Measurements from ENCODE around the gene DLX2.

The DLX2 gene

DNA sequence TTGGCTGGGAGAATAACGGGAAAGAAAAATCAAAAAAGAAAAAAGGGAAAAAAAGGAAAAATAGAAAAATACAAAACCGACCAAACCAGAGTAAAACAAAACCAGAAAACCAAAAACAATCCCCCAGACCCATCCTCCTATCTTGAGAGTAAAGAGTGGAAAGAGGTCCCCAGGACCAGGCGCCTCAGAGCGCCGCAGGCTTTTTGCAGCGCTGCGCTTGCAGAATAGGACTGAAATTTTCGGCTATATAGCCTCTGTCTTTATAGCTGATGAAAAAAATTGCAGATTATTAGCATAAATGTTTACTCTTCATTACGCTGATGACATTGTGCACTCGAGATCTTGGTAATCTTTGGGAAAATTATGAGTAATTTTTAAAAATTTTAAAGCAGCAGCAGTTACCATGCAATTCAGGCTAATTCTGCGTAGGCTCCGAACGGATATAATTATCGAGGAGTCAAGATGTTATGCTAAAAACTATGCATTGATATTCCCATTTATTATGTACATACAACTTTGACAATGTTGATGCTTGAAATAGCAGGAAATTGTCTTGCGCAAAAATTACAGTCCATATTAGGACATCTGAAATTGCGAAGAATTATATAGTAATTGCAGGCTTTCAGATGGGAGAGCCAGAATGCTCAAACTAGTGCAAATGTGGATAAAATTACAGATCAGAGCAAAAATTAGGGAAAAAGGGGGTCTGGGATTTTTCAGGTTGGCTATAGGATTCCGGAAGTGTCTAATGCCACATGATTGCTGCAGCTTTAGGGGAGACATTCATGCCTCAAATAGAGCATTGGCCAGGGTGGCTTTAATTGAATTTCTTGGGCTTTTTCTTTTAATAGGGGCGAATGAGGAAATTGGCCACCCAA, 9.0 kb downstream of the DLX2 start:
- no peak for DNase-seq

DNA sequence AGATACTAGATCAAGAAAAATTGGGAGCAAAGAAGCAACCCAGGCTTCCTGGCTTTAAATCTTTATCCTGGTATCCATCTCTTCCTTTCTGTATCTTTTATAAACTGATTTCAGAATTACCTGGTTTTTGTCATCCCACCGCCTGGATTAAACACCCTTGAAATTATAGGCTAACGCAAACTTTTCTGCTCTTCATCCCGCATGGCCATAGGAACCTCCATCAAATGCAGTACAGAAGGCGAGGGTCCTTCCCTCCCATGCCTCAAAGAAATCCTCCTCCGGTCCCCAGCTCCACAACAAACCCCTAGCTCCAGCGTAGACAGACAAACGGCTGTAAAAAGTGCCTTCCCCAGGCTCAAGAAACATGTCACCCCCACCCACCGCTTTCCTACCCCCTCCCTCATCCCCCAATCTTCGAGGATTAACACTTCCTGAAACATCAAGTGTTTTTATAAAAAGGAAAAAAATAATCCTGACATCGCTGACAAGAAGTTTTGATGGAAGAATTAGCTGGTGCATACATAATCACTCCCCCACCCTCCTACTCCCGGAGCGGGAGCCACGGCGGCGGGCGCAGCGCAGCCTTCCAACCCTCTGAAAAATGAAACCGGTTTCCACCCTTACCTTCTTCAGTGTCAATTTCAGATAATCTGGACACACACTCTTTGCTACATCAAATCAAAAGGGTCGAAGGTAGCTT, 9.8 kb downstream of the DLX2 start:
- DNase-seq = no peak

DNA sequence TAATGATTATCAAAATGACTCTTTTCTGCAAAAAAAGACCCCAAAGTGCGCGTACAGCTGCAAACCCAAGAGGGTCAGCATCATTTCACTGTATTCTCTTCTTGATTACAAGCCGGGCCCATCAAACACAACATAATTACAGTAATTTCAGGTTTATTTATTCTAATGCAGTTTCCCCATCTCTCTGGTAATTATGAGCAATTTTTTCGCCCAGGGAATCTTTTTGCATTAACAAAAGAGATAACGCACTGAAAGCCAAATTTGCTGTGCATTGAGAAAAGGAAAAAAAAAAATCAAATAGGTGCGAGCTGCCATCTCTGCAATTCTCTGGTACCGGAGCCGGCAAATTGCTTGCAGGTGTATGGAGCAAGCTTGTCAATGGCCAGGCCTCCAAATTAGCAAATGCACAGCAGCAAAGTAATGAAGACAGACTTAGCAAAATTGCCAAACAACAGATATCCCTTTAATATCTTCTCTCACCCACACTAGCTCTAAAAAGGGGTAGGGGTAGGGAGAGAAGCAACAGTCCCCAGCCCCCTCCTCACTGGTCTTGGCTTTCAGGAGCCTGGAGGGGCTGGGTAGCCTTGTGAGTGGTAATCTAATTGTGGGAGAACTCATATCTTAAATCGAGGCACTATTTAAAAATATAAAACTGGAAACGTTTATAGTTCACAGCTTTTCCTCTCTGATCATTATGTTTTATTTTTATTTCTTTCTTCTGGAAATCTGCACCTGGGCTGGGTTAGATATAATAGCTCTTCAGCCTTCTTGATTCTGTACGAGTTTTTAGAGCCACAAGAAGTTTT, 10.7 kb downstream of the DLX2 start:
- DNase-seq = no peak

DNA sequence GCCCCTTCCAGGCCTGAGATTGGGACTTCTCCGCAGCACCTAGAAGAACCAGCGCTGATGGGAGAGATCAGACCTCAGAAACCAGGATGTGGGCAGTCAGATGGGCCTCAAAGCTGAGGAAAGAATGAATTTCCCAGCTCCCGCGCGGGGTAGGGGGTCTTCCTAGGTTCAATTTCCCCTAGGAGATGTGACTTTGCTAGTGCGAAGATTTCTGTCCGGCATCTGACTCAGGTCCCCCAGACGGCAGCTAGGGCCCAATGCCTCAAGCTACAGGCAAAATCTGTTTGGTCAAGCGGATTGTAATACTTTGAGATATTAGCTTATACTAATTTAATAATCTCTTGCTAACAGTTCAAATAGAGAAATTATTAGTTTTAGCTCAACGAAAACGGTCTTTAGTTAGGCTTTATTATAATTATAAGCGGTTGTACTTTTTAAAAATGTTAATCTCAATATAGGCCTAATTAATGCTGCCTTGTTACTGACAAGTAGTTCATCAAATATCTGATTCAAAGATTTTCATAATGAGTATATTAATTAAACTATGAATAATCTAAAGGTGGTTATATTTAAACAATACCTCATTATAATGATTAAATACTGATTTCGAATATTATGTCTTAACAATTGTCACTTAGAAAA, 11.6 kb downstream of the DLX2 start:
- DNase-seq = no peak

DNA sequence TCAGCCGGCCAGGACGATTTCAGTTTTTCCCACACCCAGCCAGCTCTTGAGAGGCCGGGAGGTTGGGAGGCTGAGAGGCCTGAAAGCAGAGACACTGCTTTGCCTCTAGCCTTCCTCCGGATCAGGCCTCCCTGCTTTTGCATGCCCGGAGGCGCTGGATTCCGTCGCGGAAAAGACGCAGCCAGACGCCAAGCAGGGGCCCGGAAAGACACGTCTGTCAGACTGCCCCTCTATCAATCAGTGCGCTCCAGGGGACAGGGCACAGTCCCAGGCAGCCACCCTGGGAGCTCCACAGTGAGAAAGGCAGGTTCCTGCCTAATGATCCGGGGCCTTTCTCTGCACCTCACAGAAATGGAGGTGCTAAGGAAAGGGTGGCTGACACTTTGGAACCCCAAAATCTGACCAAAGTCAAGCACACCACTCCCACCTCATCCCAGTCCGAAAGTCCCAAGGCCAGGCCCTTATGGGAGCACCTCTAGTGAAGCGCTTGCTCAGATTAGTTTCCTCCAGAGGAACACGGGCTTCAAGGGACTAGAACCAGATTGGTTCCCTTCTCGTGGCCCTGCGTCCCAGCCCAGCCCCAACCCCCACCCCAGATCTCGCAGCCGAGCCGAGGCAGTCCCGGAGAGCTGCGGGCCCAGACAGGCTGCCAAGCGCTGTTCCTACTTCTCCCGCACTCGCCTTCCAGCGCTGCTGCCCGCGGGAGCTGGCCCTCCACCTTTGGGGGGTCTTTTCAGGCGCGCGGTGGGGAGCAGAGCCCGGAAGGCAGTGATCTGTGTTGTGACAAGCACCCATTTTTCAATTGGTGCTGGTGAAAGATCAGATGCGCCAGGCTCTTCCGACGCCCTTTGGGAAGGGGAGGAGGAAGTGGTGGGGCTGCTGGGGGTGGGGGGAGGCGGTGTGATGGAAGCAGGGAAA, 12.4 kb downstream of the DLX2 start:
- no peak for DNase-seq

DNA sequence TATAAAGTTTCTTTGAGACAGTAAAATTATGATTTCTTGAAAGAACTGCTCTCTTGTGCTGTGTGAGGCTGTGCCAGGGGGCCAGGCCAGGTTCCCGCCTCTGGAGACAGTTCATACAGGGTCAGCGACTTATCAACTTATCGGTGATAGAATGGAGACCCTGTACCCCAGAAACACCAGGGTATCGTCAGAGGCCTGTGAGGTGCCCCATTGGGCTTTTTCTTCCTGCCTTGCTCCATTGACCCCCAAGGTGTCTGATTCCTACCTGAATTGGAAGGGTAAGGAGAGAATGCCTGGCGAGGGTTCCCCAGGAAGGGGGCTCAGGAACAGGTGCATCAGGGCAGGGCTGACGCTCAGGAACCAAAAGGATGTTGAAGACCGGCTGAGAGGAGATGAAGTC, 13.1 kb downstream of the DLX2 start:
- no peak for DNase-seq

DNA sequence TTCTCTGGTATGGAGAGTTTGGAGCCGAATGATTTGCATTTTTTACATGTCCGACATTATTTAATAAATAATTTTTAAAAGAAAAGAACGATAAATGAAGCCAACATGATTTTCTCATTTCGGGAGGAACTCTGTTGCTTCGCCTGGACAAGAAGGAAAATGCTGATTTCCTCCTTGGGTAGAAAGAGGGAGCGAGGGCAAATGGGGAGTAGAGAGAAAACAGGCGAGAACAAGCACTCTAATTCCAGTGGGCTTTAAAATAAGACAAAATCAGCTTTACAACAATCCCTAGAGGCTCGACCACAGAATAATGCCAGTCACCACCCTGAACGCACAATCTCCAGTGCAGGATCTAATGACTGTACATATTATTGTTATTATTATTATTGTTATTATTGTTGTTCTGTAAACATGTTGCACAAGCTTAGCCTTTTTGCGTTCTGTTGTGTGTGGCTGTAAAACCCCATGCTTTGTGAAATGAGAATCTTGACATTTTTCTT, 13.6 kb downstream of the DLX2 start:
- no peak for DNase-seq

DNA sequence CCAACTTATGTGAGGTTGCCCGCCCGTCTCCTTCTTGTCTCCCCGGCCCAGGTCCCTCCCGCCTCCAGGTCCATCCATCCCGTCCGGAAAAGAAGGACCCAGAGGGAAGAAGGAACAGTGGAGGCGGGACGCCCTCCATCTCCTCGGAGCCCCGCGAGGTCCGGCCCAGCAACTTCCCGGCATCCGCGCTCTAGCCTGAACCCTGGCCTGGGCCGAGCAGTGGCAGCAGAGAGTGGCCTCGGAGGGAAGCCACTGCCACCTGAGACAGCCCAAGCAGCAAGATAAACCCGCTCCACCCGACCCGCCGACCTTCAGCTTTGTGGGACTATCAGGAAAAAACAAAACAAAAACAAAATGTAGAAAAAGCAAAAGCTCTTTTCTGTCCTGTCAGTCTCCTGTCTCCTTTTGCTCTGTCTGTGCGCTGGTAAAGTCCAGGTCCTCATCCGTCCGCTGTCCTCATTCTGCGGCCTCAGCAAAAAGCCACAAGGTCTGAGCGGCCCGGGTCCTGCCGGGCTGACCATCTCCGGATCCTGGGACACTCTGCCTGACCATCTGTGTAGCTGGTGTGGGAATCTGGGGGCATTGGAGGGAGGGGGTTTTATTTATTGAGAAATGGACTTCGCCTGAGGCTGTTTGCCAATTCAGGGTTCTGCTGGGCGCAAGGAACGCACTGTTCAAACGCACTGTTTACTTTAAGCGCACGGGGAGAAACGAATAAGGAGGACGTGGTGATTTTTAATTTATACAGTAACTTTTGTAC, 14.3 kb downstream of the DLX2 start:
- no peak for DNase-seq

DNA sequence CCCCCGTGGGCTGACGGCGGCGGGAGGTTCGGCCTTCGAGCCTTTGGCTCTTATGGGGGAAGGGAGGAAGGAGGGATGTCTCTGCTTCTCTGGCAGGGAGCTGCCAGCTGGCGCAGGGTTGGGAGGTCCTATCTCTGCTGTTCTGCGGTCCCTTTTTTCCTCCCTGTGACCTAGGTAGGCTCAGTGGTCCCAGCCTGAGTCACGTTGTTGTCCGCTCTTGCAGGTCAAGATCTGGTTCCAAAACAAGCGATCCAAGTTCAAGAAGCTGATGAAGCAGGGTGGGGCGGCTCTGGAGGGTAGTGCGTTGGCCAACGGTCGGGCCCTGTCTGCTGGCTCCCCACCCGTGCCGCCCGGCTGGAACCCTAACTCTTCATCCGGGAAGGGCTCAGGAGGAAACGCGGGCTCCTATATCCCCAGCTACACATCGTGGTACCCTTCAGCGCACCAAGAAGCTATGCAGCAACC, 14.9 kb downstream of the DLX2 start:
- DNase-seq = no peak

DNA sequence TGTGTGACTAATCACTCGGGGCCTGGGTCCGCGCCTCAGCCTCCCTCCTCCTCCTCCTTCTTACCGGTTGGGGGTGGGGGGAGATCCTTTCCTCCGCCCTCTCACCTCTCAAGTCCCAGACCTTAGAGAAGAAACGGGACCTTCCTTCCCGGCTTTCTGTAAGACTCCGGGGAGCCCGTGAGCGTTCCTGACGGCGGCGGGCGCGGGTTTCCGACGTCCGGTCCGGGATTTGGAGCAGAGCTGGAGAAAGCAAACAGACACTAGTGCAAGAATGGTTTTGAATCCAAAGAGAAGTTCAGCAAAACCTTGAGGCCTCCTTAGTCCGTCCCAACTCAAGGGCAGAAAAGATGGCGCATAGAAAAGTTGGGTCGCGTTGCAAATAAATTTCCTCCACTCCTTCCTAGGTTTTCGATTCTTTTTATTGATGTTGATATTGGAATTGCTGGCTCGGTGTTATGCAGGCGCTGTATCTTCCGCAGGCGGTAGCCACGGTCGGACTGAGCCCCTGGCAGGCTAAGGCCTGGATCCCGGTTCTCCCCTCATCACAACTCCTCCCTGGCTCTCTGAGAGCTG, 15.4 kb downstream of the DLX2 start:
- DNase-seq = no peak

DNA sequence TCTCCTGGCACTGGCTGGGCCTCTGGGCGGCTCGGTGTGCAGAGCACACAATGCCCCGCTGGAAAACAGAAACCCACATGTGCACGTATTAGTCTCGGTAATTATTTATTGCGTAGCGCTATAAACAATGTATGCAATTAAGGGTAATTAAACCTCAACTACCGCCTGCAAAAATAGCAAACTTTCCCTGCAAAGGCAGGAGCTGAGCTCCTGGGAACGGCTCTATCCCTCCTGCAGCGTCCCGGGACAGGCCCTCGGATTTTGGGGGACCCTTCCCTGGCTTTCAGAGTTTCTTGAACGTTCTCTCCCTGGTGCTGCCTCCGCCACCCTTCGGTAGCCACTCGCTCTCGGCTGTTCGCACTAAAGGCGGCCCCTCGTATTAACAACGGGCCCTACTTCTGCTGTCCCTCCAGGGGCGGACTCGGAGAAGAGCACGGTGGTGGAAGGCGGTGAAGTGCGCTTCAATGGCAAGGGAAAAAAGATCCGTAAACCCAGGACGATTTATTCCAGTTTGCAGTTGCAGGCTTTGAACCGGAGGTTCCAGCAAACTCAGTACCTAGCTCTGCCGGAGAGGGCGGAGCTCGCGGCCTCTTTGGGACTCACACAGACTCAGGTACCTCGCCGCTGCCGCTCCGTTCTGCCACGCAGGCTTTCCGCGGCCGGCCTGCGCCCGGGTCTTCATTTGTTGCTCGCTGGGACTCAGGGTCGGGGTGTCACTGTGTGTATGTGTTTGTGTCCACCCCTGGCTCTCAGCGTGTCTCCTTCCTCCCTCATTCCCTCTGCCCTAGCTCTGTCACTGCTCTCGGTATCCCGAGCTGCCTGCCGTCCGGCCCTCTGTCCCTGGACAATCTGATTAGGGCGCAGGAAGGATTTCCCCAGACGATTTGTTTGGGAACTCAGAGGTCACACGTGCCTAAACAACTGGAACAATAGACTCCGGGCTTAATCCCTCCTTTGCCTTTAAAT, 16.2 kb downstream of the DLX2 start:
- peak; percentile 63 for DNase-seq

DNA sequence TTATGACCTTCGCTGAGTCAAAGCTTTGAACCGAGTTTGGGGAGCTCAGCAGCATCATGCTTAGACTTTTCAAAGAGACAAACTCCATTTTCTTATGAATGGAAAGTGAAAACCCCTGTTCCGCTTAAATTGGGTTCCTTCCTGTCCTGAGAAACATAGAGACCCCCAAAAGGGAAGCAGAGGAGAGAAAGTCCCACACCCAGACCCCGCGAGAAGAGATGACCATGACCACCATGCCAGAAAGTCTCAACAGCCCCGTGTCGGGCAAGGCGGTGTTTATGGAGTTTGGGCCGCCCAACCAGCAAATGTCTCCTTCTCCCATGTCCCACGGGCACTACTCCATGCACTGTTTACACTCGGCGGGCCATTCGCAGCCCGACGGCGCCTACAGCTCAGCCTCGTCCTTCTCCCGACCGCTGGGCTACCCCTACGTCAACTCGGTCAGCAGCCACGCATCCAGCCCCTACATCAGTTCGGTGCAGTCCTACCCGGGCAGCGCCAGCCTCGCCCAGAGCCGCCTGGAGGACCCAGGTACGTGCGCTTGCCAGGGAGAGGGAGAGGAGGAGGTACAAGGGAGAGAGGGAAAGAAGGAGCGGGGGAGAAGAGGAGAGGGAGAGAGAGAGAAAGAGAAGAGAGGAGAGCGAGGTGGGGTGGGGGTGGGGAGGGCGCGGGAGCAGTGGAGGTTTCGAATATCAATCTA, 17.1 kb downstream of the DLX2 start, which contains the start of gene DLX1:
DLX1 (plus strand) TSS at position 48 of the 700 bp plus-strand sequence; CDS start at position 219, 171 bp downstream.
- no peak for DNase-seq

DNA sequence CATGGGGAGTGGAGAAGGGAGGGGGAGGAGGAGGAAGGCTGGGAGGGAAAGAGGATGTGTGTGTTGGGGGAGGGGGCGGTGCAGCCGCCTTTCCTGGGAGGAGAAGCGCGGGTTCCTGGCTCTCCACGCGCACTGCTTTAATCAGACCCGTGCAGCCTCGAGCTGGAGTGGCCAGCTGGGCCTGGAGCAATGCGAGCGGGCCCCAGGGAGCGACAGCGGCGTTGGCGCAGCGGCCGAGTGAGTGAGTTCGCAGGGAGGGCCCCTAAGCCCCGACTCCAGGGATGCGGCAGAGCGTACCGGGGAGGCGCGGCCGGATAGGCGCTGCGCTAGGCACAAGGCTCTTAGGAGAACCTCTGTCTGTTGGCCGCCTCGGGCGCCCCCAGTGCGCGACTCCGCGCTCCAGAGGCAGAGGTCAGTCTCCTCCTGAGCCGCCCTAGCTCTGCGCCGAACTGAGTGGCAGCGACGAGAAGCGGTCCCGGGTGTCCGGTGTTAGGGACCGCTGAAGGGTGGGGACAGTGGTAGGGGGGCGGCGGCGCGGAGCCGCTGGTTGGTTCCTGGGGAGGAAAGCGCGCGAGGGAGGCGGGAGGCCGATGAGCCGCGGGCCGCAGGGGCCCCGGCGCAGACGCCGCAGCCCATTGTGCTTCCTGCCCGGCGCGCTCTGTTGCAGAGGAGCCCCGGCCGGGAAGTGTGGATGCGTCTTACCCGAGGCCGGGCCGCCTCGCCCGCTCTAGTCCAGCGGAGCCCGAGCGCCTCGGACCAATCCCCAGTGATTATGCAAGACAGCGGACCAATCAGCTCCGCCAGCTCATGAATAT, 17.8 kb downstream of the DLX2 start:
- peak; percentile 62 for DNase-seq

DNA sequence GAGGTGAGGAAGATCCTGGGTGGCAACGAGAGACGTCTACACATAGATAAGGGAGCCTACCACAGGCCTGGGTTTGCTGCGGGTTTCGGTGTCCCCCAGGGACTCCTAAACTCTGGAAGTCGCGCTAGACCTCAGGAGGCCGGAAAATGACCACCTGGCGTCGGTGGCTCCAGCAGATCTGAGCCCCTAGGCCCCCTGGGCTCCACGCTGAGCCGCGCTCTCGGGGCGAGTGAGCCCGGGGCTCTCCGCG, 18.4 kb downstream of the DLX2 start:
- DNase-seq = no peak

DNA sequence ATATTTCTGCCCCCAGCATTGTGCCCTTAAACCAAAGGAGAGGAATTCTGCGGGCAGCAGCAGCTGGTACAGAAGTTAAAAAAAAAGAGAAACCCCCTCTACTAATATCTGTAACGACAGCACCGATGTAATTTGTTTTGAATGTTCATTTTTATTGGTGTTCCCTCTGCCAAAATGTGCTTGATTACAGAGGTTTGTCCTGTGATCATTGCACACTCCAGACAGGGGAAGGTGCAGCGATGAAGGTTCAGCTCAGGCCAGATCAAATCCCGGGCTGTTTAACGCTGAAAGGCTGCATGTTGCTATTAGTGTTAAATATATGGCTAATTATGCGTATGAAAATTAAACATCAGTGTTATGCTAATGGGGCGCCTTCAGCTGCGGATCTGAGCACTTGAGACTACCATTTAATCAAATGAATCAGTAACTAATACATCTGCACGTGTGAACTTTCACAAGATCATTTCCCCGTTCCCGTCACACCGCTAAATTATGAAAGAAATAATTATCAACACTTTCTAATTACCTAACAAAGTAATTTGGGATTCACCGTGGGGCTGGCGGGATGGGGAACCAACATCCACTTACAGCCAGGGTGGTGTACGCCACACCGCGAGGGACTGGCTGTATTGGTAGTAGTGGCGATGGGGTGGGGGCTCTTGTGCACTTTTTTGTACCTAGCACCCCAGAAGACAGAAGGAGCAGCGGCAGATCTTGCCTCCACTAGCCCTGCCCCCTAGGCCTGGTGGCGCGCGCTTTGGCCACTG, 18.9 kb downstream of the DLX2 start:
- peak; percentile 7 for DNase-seq

DNA sequence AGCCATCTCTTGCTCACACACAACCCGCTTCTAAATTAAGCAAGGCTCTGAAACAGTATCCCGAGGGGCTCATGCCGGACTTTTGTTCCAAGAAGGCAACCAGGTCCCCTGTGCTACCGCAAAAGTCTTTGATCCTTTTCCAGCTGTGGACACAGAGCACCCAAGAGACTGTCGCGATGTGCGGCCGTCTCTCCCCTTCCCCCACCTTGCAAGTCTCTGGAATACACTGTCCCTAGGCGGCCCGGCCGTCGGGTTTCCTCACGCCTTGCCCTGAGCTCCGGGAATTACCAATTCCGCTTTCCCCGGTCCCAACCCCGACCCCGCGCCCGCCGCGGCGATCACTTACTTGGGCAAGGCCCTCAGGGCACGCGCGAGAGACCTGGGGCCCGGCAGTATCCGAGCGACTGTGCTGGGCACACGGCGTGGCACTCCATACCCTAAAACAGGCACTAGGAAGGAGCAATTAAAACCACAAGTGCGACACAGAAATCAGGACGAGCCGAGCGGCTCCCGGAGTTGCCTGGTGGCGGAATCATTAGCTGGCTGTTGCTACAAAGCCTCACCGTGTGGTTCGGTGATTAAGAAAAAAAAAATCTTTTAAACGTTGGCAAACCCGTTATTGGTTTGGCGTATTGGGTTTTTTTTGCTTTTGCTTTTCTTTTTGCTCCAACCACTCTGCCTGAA, 19.6 kb downstream of the DLX2 start:
- peak; percentile 4 for DNase-seq
